ENCODE measurements around the gene SLC23A3. TPM values are rescaled to one million over a fixed set of nuclear protein-coding genes. Genes with fewer than 3 reads are reported as not detected.

The SLC23A3 gene
- total RNA-seq, 1 experiment from 2014 or later, result 0.59 TPM

DNA sequence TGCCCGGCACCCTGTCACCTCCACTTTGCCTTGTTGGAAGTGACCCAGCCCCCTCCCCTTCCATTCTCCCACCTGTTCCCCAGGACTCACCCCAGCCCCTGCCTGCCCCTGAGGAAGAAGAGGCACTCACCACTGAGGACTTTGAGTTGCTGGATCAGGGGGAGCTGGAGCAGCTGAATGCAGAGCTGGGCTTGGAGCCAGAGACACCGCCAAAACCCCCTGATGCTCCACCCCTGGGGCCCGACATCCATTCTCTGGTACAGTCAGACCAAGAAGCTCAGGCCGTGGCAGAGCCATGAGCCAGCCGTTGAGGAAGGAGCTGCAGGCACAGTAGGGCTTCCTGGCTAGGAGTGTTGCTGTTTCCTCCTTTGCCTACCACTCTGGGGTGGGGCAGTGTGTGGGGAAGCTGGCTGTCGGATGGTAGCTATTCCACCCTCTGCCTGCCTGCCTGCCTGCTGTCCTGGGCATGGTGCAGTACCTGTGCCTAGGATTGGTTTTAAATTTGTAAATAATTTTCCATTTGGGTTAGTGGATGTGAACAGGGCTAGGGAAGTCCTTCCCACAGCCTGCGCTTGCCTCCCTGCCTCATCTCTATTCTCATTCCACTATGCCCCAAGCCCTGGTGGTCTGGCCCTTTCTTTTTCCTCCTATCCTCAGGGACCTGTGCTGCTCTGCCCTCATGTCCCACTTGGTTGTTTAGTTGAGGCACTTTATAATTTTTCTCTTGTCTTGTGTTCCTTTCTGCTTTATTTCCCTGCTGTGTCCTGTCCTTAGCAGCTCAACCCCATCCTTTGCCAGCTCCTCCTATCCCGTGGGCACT is 12.7 kb upstream of the SLC23A3 start:
- POLR2A ChIA-PET, result no interaction called here
- Mint-ChIP-seq H3K27me3 (ENCODE audit: low read depth) (no peaks in the 10 kb centered on the region), H3K27ac (no peak overlapping the region), H3K9me3 (no peaks in the 10 kb centered on the region), H3K36me3 (peaks cover 27% of the 10 kb centered on the region), H3K4me1 (peaks cover 8% of the 10 kb centered on the region), H3K4me3 (no peak overlapping the region)
- DNase-seq (ENCODE audit: low spot score) (no peak), ATAC-seq (no peak)
- TF ChIP-seq, protein P1, sequence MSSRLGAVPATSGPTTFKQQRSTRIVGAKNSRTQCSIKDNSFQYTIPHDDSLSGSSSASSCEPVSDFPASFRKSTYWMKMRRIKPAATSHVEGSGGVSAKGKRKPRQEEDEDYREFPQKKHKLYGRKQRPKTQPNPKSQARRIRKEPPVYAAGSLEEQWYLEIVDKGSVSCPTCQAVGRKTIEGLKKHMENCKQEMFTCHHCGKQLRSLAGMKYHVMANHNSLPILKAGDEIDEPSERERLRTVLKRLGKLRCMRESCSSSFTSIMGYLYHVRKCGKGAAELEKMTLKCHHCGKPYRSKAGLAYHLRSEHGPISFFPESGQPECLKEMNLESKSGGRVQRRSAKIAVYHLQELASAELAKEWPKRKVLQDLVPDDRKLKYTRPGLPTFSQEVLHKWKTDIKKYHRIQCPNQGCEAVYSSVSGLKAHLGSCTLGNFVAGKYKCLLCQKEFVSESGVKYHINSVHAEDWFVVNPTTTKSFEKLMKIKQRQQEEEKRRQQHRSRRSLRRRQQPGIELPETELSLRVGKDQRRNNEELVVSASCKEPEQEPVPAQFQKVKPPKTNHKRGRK (CRISPR knock-in tag; IDR thresholded peaks at IDR 0.05; ENCODE audit: borderline replicate concordance), result no peak
- no peak for TF ChIP-seq ZNF671 (CRISPR knock-in tag; IDR thresholded peaks at IDR 0.05)
- TF ChIP-seq, protein P2, sequence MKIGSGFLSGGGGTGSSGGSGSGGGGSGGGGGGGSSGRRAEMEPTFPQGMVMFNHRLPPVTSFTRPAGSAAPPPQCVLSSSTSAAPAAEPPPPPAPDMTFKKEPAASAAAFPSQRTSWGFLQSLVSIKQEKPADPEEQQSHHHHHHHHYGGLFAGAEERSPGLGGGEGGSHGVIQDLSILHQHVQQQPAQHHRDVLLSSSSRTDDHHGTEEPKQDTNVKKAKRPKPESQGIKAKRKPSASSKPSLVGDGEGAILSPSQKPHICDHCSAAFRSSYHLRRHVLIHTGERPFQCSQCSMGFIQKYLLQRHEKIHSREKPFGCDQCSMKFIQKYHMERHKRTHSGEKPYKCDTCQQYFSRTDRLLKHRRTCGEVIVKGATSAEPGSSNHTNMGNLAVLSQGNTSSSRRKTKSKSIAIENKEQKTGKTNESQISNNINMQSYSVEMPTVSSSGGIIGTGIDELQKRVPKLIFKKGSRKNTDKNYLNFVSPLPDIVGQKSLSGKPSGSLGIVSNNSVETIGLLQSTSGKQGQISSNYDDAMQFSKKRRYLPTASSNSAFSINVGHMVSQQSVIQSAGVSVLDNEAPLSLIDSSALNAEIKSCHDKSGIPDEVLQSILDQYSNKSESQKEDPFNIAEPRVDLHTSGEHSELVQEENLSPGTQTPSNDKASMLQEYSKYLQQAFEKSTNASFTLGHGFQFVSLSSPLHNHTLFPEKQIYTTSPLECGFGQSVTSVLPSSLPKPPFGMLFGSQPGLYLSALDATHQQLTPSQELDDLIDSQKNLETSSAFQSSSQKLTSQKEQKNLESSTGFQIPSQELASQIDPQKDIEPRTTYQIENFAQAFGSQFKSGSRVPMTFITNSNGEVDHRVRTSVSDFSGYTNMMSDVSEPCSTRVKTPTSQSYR (CRISPR knock-in tag; IDR thresholded peaks at IDR 0.05), result no peak
- TF ChIP-seq NFATC4 (CRISPR knock-in tag; IDR thresholded peaks at IDR 0.05), result no peak
- no peak for TF ChIP-seq CREB1 (CRISPR knock-in tag; IDR thresholded peaks at IDR 0.05)
- CTCF ChIA-PET, result interaction anchor here (0.6 to 1.3 kb wide), 2 partner anchors 153 to 179 kb away, joined by 3 read pairs; no protein-coding TSS in a partner anchor

DNA sequence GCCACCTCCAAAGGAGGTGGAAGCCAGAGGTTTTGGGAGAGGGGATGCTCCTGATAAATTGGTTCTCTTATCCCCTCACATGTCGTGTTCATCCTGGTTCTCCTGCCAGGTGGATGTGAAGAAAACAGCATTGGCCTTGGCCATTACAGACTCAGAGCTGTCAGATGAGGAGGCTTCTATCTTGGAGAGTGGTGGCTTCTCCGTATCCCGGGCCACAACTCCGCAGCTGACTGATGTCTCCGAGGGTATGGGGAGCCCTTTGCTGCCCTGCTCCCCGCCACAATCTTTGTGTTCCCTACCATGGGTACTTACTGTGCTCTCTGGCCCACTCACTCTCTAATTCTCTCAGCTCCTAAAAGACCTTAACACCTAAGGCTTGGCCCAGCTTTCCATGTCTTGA is 11.7 kb upstream of the SLC23A3 start:
- H3K4me1 Mint-ChIP-seq, result peaks cover 13% of the 10 kb centered on the region
- DNase-seq (ENCODE audit: low spot score) (no peak), ATAC-seq (no peak)
- no peaks in the 10 kb centered on the region for H3K9me3 Mint-ChIP-seq
- peaks cover 27% of the 10 kb centered on the region for H3K36me3 Mint-ChIP-seq
- H3K27ac Mint-ChIP-seq, result no peak overlapping the region
- no peak for TF ChIP-seq TP53 (CRISPR knock-in tag; IDR thresholded peaks at IDR 0.05)
- TF ChIP-seq, protein P3, sequence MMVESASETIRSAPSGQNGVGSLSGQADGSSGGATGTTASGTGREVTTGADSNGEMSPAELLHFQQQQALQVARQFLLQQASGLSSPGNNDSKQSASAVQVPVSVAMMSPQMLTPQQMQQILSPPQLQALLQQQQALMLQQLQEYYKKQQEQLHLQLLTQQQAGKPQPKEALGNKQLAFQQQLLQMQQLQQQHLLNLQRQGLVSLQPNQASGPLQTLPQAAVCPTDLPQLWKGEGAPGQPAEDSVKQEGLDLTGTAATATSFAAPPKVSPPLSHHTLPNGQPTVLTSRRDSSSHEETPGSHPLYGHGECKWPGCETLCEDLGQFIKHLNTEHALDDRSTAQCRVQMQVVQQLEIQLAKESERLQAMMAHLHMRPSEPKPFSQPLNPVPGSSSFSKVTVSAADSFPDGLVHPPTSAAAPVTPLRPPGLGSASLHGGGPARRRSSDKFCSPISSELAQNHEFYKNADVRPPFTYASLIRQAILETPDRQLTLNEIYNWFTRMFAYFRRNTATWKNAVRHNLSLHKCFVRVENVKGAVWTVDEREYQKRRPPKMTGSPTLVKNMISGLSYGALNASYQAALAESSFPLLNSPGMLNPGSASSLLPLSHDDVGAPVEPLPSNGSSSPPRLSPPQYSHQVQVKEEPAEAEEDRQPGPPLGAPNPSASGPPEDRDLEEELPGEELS (CRISPR knock-in tag; IDR thresholded peaks at IDR 0.05), result no peak
- TF ChIP-seq ETV6 (CRISPR knock-in tag; IDR thresholded peaks at IDR 0.05), result no peak
- CTCF ChIA-PET, result interaction anchor here (1.3 kb wide), 1 partner anchor 178 kb away, joined by 3 read pairs; no protein-coding TSS in a partner anchor
- no peak overlapping the region for H3K4me3 Mint-ChIP-seq
- POLR2A ChIA-PET, result no interaction called here
- H3K27me3 Mint-ChIP-seq (ENCODE audit: low read depth), result no peaks in the 10 kb centered on the region

DNA sequence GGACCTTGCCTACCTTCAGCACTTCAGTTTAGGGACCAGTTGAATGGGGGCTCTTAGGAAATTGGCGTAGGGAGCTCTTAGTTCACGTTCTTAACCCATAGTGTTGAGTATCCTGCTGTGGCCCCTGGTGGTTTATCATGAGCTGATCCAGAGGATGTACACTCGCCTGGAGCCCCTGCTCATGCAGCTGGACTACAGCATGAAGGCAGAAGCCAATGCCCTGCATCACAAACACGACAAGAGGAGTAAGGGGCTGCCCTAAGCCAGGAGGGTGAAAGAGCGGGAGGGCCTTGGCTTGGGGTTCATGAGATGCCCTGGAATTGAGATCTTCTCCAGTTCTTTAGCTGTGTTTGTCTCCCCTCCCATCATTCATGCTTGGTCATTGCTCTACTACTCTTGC is 11.1 kb upstream of the SLC23A3 start:
- peaks cover 27% of the 10 kb centered on the region for H3K36me3 Mint-ChIP-seq
- H3K27ac Mint-ChIP-seq, result no peak overlapping the region
- no peaks in the 10 kb centered on the region for H3K9me3 Mint-ChIP-seq
- peaks cover 14% of the 10 kb centered on the region for H3K4me1 Mint-ChIP-seq
- POLR2A ChIA-PET, result no interaction called here
- ATAC-seq (no peak), DNase-seq (ENCODE audit: low spot score) (no peak)
- CTCF ChIA-PET, result no interaction called here
- no peak overlapping the region for H3K4me3 Mint-ChIP-seq
- H3K27me3 Mint-ChIP-seq (ENCODE audit: low read depth), result no peaks in the 10 kb centered on the region
- TF ChIP-seq PRRX2 (CRISPR knock-in tag; IDR thresholded peaks at IDR 0.05), result no peak
- no peak for TF ChIP-seq MYBL2 (CRISPR knock-in tag; IDR thresholded peaks at IDR 0.05)
- TF ChIP-seq ZNF317 (CRISPR knock-in tag; IDR thresholded peaks at IDR 0.05; ENCODE audit: borderline replicate concordance, low read depth), result no peak
- TF ChIP-seq, protein P4, sequence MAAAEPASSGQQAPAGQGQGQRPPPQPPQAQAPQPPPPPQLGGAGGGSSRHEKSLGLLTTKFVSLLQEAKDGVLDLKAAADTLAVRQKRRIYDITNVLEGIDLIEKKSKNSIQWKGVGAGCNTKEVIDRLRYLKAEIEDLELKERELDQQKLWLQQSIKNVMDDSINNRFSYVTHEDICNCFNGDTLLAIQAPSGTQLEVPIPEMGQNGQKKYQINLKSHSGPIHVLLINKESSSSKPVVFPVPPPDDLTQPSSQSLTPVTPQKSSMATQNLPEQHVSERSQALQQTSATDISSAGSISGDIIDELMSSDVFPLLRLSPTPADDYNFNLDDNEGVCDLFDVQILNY (CRISPR knock-in tag; IDR thresholded peaks at IDR 0.05), result no peak
- TF ChIP-seq, protein P5, sequence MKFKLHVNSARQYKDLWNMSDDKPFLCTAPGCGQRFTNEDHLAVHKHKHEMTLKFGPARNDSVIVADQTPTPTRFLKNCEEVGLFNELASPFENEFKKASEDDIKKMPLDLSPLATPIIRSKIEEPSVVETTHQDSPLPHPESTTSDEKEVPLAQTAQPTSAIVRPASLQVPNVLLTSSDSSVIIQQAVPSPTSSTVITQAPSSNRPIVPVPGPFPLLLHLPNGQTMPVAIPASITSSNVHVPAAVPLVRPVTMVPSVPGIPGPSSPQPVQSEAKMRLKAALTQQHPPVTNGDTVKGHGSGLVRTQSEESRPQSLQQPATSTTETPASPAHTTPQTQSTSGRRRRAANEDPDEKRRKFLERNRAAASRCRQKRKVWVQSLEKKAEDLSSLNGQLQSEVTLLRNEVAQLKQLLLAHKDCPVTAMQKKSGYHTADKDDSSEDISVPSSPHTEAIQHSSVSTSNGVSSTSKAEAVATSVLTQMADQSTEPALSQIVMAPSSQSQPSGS (CRISPR knock-in tag; IDR thresholded peaks at IDR 0.05; ENCODE audit: borderline replicate concordance, low read depth), result no peak
- TF ChIP-seq, protein P2 (CRISPR knock-in tag; IDR thresholded peaks at IDR 0.05), result no peak
- TF ChIP-seq OVOL2 (CRISPR knock-in tag; IDR thresholded peaks at IDR 0.05; ENCODE audit: borderline replicate concordance), result no peak
- no peak for TF ChIP-seq ZNF423 (CRISPR knock-in tag; IDR thresholded peaks at IDR 0.05)
- TF ChIP-seq, protein P6, sequence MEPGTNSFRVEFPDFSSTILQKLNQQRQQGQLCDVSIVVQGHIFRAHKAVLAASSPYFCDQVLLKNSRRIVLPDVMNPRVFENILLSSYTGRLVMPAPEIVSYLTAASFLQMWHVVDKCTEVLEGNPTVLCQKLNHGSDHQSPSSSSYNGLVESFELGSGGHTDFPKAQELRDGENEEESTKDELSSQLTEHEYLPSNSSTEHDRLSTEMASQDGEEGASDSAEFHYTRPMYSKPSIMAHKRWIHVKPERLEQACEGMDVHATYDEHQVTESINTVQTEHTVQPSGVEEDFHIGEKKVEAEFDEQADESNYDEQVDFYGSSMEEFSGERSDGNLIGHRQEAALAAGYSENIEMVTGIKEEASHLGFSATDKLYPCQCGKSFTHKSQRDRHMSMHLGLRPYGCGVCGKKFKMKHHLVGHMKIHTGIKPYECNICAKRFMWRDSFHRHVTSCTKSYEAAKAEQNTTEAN (CRISPR knock-in tag; IDR thresholded peaks at IDR 0.05), result no peak
- TF ChIP-seq JAZF1 (CRISPR knock-in tag; IDR thresholded peaks at IDR 0.05), result no peak
- TF ChIP-seq RELA (CRISPR knock-in tag; IDR thresholded peaks at IDR 0.05; ENCODE audit: borderline replicate concordance), result no peak
